Subcutaneous adipose tissue (tissue), 4 donors: Measurements from ENCODE around the gene LRFN2. TPM values are rescaled to one million over a fixed set of nuclear protein-coding genes. Genes with fewer than 3 reads are reported as not detected.

Experiments
- total RNA-seq, 4 donors: library from RNA; depleted of rRNA; stranded (reverse); fragments of >200 nt; gene quantifications; one replicate each; pipeline ENCODE4 v1.1.0, GENCODE V29; 2016
- TF ChIP-seq, protein P1 (sequence below): fragments of 450-650 bp; IDR thresholded peaks from one replicate; pipeline ENCODE4 v1.5.1; 2016; ENCODE audit warnings: low read depth, mild to moderate bottlenecking, control low read depth, antibody characterized with exemption, moderate library complexity

The LRFN2 gene
- total RNA-seq, 4 donors from 2014 or later, result not detected

DNA sequence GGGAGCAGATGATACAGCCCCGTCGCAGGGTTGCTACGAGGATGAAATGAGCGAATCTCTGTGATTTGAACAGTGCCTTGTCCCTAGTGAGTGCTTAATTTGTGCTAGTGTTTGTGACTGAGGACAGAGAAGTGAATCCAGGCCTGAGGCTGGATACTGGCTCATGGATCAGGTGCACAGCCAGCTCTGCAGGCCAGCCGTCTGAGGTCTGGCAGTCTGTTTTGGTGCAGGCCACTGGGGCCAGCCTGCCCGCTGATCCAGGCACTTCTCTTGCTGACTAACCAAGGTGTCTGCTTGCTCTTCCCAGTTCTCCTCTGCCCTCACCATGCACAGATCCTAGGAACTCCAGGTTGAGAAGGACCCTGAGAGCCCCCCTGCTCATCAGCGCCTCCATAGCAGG lies 181.0 kb downstream of the LRFN2 start:
- TF ChIP-seq, protein P1, sequence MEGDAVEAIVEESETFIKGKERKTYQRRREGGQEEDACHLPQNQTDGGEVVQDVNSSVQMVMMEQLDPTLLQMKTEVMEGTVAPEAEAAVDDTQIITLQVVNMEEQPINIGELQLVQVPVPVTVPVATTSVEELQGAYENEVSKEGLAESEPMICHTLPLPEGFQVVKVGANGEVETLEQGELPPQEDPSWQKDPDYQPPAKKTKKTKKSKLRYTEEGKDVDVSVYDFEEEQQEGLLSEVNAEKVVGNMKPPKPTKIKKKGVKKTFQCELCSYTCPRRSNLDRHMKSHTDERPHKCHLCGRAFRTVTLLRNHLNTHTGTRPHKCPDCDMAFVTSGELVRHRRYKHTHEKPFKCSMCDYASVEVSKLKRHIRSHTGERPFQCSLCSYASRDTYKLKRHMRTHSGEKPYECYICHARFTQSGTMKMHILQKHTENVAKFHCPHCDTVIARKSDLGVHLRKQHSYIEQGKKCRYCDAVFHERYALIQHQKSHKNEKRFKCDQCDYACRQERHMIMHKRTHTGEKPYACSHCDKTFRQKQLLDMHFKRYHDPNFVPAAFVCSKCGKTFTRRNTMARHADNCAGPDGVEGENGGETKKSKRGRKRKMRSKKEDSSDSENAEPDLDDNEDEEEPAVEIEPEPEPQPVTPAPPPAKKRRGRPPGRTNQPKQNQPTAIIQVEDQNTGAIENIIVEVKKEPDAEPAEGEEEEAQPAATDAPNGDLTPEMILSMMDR, result no peak

DNA sequence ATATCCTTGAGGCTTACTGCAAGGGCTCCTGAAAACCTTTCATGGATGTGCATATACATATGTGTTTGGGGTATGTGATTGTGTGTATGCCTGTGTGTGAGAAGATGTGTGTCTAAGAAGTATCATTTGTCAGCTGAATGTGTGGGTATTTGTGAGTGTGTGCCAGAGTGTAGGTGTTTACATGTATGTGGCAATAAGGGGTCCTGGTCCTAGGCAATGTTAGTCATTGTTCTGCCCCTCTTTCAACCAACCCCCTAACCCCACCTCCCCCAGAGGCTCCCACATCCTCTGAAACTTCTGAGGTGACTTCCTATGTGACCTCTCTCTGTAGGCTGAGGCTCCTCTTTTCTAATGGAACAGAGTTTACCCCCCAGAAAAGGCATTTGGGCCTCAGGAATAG lies 186.4 kb downstream of the LRFN2 start:
- TF ChIP-seq, protein P1, result no peak

DNA sequence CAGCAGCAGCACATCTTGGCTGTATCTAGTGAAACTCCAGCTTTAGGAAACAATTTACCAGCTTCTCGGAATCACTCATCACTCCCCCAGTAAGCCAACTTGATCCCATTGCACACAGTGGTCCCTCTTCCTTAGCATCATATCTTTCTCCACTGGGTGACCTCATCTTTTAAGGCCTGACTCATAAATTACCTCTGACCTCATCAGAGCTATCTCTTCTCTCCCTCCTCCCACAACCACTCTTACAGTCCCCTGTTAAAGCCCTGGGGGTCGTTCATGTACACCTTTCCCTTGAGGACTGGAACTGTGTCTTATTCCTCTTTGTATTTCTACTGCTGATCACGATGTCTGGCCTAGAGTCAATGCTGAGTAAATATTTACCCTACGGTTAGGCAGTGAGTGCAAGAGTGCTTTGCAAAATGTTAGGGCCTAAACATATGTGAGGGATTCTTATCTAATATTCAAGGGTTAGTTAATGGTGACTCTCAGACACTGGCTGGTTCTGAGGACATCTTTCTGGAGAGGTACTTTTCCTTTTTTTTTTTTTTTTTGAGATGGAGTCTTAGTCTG lies 187.2 kb downstream of the LRFN2 start:
- TF ChIP-seq, protein P1, result no peak

- TF ChIP-seq, protein P1, result no peak
Observed at GRCh38 chr6:40398810-40399477, 188.2 kb downstream of the LRFN2 start.

DNA sequence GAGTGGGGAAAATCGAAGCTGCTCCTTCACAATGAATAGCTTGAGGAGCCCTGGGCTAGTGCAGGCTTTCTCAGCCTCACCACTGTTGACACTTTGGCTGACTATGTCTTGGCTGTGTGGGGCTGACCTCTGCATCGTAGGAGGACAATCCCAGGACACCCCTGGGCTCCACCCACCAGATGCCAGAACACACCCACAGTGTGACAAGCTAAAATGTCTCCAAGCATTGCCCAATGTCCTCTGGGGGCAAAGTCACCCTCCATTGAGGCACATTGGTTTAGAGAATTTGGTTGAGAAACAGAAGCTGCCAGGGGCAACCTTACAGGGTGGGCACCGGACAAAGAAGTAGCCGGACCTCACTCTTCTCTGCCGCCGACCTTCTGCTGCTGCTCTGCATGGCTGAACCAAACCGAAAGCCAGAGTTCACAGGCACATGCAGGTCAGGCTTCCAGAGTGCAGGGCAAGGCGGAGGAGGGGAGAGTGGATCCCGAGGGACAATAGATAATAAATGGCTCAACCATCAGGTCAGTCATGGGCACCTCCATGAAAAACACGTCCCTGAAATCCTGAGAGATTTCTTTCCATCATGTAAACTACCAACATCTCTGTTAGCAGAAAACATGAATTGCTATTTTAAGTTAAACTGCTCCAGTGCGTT lies 189.0 kb downstream of the LRFN2 start:
- TF ChIP-seq, protein P1, result no peak

- TF ChIP-seq, protein P1, result no peak
Observed at GRCh38 chr6:40397287-40398033, 189.7 kb downstream of the LRFN2 start.

DNA sequence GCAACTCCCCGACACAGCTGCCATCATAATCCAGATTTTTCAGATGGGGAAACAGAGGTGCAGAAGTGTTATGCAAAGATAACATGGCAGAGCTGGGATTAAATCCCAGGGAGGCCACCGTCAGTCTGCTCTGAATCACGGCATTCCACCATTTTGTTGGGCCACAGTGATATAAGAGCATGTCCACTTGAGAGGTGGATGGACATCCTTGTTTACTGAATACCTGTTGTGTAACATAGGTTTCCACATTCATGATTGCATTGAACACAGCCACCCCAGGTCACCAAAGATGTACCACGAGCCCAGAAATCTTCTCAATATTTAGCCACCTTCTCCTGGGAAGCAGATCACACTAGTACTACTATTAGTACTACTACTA lies 191.5 kb downstream of the LRFN2 start:
- TF ChIP-seq, protein P1, result no peak
